Measurements from ENCODE around the gene ENAH.

The ENAH gene

DNA sequence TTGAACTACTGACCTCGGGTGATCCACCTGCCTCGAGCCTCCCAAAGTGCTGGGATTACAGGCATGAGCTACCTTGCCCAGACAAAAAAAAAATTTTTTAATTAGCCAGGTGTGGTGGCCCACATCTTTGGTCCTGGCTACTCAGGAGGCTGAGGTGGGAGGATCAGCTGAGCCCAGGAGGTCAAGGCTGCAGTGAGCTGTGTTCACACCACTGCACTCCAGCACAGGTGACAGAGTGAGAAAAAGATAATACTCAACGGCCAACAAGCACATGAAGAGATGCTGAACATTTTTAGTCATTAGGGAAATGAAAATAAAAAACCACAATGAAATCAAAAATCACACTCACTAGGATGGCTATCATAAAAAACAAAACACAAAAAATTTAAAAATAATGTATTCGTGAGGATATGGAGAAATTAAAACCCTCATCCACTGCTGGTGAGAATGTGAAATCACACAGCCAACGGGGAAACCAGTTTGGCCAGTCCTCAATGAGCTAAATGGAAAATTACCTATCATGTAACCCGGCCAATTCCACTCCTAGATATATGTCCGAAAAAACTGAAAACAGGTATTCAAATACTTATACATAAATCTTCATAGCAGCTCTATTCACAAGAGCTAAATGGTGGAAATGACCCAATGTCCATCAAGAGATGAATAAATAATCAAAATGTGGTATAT is 41.2 kb downstream of the ENAH start:
- no peak for TF ChIP-seq SIN3A (IDR thresholded peaks at IDR 0.05; ENCODE audit: borderline replicate concordance, insufficient read depth, low read length)
- TF ChIP-seq TAF1 (IDR thresholded peaks at IDR 0.05; ENCODE audit: borderline replicate concordance, insufficient read depth, low read length): no peak
- TF ChIP-seq, protein P1, sequence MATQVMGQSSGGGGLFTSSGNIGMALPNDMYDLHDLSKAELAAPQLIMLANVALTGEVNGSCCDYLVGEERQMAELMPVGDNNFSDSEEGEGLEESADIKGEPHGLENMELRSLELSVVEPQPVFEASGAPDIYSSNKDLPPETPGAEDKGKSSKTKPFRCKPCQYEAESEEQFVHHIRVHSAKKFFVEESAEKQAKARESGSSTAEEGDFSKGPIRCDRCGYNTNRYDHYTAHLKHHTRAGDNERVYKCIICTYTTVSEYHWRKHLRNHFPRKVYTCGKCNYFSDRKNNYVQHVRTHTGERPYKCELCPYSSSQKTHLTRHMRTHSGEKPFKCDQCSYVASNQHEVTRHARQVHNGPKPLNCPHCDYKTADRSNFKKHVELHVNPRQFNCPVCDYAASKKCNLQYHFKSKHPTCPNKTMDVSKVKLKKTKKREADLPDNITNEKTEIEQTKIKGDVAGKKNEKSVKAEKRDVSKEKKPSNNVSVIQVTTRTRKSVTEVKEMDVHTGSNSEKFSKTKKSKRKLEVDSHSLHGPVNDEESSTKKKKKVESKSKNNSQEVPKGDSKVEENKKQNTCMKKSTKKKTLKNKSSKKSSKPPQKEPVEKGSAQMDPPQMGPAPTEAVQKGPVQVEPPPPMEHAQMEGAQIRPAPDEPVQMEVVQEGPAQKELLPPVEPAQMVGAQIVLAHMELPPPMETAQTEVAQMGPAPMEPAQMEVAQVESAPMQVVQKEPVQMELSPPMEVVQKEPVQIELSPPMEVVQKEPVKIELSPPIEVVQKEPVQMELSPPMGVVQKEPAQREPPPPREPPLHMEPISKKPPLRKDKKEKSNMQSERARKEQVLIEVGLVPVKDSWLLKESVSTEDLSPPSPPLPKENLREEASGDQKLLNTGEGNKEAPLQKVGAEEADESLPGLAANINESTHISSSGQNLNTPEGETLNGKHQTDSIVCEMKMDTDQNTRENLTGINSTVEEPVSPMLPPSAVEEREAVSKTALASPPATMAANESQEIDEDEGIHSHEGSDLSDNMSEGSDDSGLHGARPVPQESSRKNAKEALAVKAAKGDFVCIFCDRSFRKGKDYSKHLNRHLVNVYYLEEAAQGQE (IDR thresholded peaks at IDR 0.05; ENCODE audit: insufficient read depth in 1 of 2, low read depth in 2 of 2, low read length in 2 of 2): no peak
- TF ChIP-seq FOXP2 (optimal IDR thresholded peaks at IDR 0.05; ENCODE audit: borderline replicate concordance, extremely low read depth, extremely low read length, insufficient read depth): no peak
- no peak for TF ChIP-seq POLR2AphosphoS5 (IDR thresholded peaks at IDR 0.05; ENCODE audit: low read depth, low read length)

DNA sequence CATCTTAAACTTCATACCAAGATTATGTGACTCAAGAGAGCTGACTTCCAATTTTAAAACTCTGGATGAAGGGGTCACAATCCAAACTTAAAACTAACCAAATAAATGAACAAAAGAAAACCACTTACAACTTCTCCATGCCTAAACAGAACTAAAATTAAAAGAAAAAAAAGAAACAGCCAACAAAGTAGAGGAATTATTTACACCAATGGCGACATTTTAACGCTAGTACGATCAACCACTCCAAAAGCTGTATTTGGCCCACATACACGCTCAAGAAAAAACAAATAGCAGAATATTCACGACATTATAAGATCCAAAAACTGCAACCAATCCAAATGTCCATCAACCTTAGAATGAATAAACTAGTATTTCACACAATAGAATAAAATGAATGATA is 42.4 kb downstream of the ENAH start:
- TF ChIP-seq, protein P1 (IDR thresholded peaks at IDR 0.05; ENCODE audit: insufficient read depth in 1 of 2, low read depth in 2 of 2, low read length in 2 of 2): no peak

- TF ChIP-seq POLR2AphosphoS5 (IDR thresholded peaks at IDR 0.05; ENCODE audit: low read depth, low read length): no peak
- TF ChIP-seq SIN3A (IDR thresholded peaks at IDR 0.05; ENCODE audit: borderline replicate concordance, insufficient read depth, low read length): no peak
- TF ChIP-seq, protein P1 (IDR thresholded peaks at IDR 0.05; ENCODE audit: insufficient read depth in 1 of 2, low read depth in 2 of 2, low read length in 2 of 2): no peak
- no peak for TF ChIP-seq TAF1 (IDR thresholded peaks at IDR 0.05; ENCODE audit: borderline replicate concordance, insufficient read depth, low read length)
- no peak for TF ChIP-seq FOXP2 (optimal IDR thresholded peaks at IDR 0.05; ENCODE audit: borderline replicate concordance, extremely low read depth, extremely low read length, insufficient read depth)
Measured at GRCh38 chr1:225608014-225608796, 44.7 kb downstream of the ENAH start.

DNA sequence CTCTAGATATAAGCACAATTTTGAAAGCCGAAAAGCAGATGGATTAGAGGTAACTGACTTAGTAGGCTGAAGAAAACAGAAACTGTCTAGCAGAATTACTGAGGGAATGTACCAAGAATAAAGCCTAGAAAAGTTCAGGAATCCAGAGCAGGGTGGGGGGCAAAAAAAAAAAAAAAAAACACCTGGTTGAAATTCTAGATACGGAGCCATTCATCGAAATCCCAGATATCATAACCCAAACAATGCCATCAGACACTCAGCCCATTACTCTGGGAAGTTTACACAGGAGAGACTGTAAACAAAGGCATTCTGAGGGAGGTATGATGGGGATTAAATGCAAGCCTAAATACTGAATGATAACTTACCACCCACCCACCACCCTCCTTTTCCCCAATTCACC is 45.6 kb downstream of the ENAH start:
- TF ChIP-seq TAF1 (IDR thresholded peaks at IDR 0.05; ENCODE audit: borderline replicate concordance, insufficient read depth, low read length) (no peak), POLR2AphosphoS5 (IDR thresholded peaks at IDR 0.05; ENCODE audit: low read depth, low read length) (no peak), SIN3A (IDR thresholded peaks at IDR 0.05; ENCODE audit: borderline replicate concordance, insufficient read depth, low read length) (no peak), FOXP2 (optimal IDR thresholded peaks at IDR 0.05; ENCODE audit: borderline replicate concordance, extremely low read depth, extremely low read length, insufficient read depth) (no peak)
- TF ChIP-seq, protein P1 (IDR thresholded peaks at IDR 0.05; ENCODE audit: insufficient read depth in 1 of 2, low read depth in 2 of 2, low read length in 2 of 2): no peak
